IPS-20b (cell line): ENCODE data around the gene TAF9B.
"Not testable (repeated sequence)": the region's sequence is repeated elsewhere in the genome, so short reads cannot be mapped to it uniquely, and the experiment has no call there.

Experiments
- H3K27ac ChIP-seq: one replicate; pipeline ENCODE4 v1.5.1; 2013; ENCODE audit warnings: low read length
- H3K27me3 ChIP-seq: 2 replicates; pipeline ENCODE4 v1.6.1; 2013; ENCODE audit warnings: mild to moderate bottlenecking, low read length, inconsistent platforms; ENCODE audit not compliant: insufficient read depth
- H3K36me3 ChIP-seq: 2 replicates; pipeline ENCODE4 v1.6.1; 2013; ENCODE audit warnings: low read depth, mild to moderate bottlenecking, inconsistent platforms, low read length, moderate library complexity; ENCODE audit not compliant: insufficient read depth
- H3K4me1 ChIP-seq: 2 replicates; pipeline ENCODE4 v1.6.1; 2013; ENCODE audit warnings: mild to moderate bottlenecking, control low read depth, inconsistent platforms, low read length, moderate library complexity; ENCODE audit not compliant: insufficient read depth
- H3K4me3 ChIP-seq: 2 replicates; pipeline ENCODE4 v1.5.1; 2013; ENCODE audit warnings: mild to moderate bottlenecking, low read length, inconsistent platforms
- H3K9ac ChIP-seq: 2 replicates; pipeline ENCODE4 v1.6.1; 2013; ENCODE audit warnings: low read depth, mild to moderate bottlenecking, inconsistent platforms, low read length, moderate library complexity
- H3K9me3 ChIP-seq: 2 replicates; pipeline ENCODE4 v1.6.1; 2013; ENCODE audit warnings: mild to moderate bottlenecking, low read depth, low read length, inconsistent platforms; ENCODE audit not compliant: insufficient read depth

Gene TAF9B

GRCh38 chrX:78081413-78081812 lies 58.0 kb downstream of the TAF9B start:
- H3K36me3 ChIP-seq, H3K27ac ChIP-seq, H3K9me3 ChIP-seq, H3K9ac ChIP-seq, H3K4me1 ChIP-seq, H3K27me3 ChIP-seq, H3K4me3 ChIP-seq: not testable (repeated sequence)
